ENCODE data around the gene SLC19A1. TPM values are rescaled to one million over a fixed set of nuclear protein-coding genes. Genes with fewer than 3 reads are reported as not detected.

The SLC19A1 gene
- total and polyA plus RNA-seq, 4 donors, result 8.4 to 28.0 (median 13.0) TPM

- peak overlapping the region in 1 of 2 donors; percentile 4 for H3K27ac ChIP-seq (ENCODE audit: low read depth in 1 of 2, low read length in 2 of 2)
- DNase-seq (ENCODE audit: low spot score), result no peak
- H3K36me3 ChIP-seq (ENCODE audit: control insufficient read depth in 4 of 4, insufficient read depth in 3 of 4, low read depth in 1 of 4, low read length in 3 of 4), result peaks cover 0 to 6% (median 4%) of the 10 kb centered on the region in 4 donors
- 30% methylated on average over 16 of the region's 16 CpGs for WGBS
- H3K4me3 ChIP-seq (ENCODE audit: low read depth in 1 of 3, low read length in 3 of 3), result no peak overlapping the region
- no peaks in the 10 kb centered on the region for H3K9me3 ChIP-seq (ENCODE audit: control insufficient read depth in 4 of 4, low read length in 3 of 4)
- no peak overlapping the region for H3K9ac ChIP-seq (ENCODE audit: low read depth in 1 of 2, low read length in 2 of 2)
- peaks cover 31 to 97% (median 94%) of the 10 kb centered on the region in 4 donors for H3K4me1 ChIP-seq (ENCODE audit: control insufficient read depth in 4 of 4, insufficient read depth in 4 of 4, low read length in 3 of 4)
- TF ChIP-seq RXRA (IDR thresholded peaks at IDR 0.05), result peak in 1 of 2 donors; percentile 57
- no peak for TF ChIP-seq REST (IDR thresholded peaks at IDR 0.05)
- no peaks in the 10 kb centered on the region for H3K27me3 ChIP-seq (ENCODE audit: control insufficient read depth in 4 of 4, insufficient read depth in 4 of 4, low read length in 3 of 4)
Measured at GRCh38 chr21:45465105-45465504, 77.1 kb downstream of the SLC19A1 start.

- WGBS, result 78% methylated on average over 5 of the region's 5 CpGs
- H3K9ac ChIP-seq (ENCODE audit: low read depth in 1 of 2, low read length in 2 of 2), result no peak overlapping the region
- H3K4me3 ChIP-seq (ENCODE audit: low read depth in 1 of 3, low read length in 3 of 3), result no peak overlapping the region
- no peak for TF ChIP-seq ZBTB33 (IDR thresholded peaks at IDR 0.05)
- TF ChIP-seq FOXA1 (IDR thresholded peaks at IDR 0.05), result no peak
- TF ChIP-seq RXRA (IDR thresholded peaks at IDR 0.05), result no peak
- TF ChIP-seq MAX (IDR thresholded peaks at IDR 0.05), result no peak
- no peak for TF ChIP-seq TAF1 (conservative IDR thresholded peaks at IDR 0.05)
- TF ChIP-seq NR2F2 (IDR thresholded peaks at IDR 0.05), result no peak
- no peak for TF ChIP-seq JUND (IDR thresholded peaks at IDR 0.05)
- TF ChIP-seq HNF4A (conservative IDR thresholded peaks at IDR 0.05), result no peak
- TF ChIP-seq REST (IDR thresholded peaks at IDR 0.05), result no peak
- no peak for TF ChIP-seq CTCF (IDR thresholded peaks at IDR 0.05; ENCODE audit: low read depth, low read length, missing input control)
- TF ChIP-seq YY1 (IDR thresholded peaks at IDR 0.05), result no peak
- TF ChIP-seq EGR1 (IDR thresholded peaks at IDR 0.05; ENCODE audit: low read depth in 2 of 2), result no peak
- TF ChIP-seq SP1 (IDR thresholded peaks at IDR 0.05), result no peak
- no peak for TF ChIP-seq GABPA (IDR thresholded peaks at IDR 0.05 in 1 of 2, conservative IDR thresholded peaks at IDR 0.05 in 1 of 2)
- DNase-seq (ENCODE audit: low spot score), result no peak
- no peaks in the 10 kb centered on the region for H3K27me3 ChIP-seq (ENCODE audit: control insufficient read depth in 4 of 4, insufficient read depth in 4 of 4, low read length in 3 of 4)
- peaks cover 0 to 6% (median 4%) of the 10 kb centered on the region in 4 donors for H3K36me3 ChIP-seq (ENCODE audit: control insufficient read depth in 4 of 4, insufficient read depth in 3 of 4, low read depth in 1 of 4, low read length in 3 of 4)
- H3K9me3 ChIP-seq (ENCODE audit: control insufficient read depth in 4 of 4, low read length in 3 of 4), result no peaks in the 10 kb centered on the region
- peaks cover 37 to 98% (median 95%) of the 10 kb centered on the region in 4 donors for H3K4me1 ChIP-seq (ENCODE audit: control insufficient read depth in 4 of 4, insufficient read depth in 4 of 4, low read length in 3 of 4)
- H3K27ac ChIP-seq (ENCODE audit: low read depth in 1 of 2, low read length in 2 of 2), result peak overlapping the region in 1 of 2 donors; percentile 44
Measured at GRCh38 chr21:45464309-45464708, 77.9 kb downstream of the SLC19A1 start.
